Germinal center (tissue), 1 donor: ENCODE measurements around the gene SHISA9.

ENCODE experiments used
- DNase-seq: peaks from one replicate; pipeline ENCODE4 v3.0.0; 2012; ENCODE audit warnings: mixed read lengths, low spot score

The SHISA9 gene

GRCh38 chr16:13120557-13120956, 219.2 kb downstream of the SHISA9 start:
- no peak for DNase-seq

- no peak for DNase-seq
These were observed 222.6 kb downstream of the SHISA9 start for GRCh38 chr16:13123991-13124390.

- DNase-seq, result no peak
These were observed 225.7 kb downstream of the SHISA9 start for GRCh38 chr16:13127144-13127543.

- no peak for DNase-seq
These were observed 229.2 kb downstream of the SHISA9 start for GRCh38 chr16:13130586-13130985.

GRCh38 chr16:13134836-13135235, 233.4 kb downstream of the SHISA9 start:
- no peak for DNase-seq

GRCh38 chr16:13136901-13137300, 235.5 kb downstream of the SHISA9 start:
- DNase-seq, result no peak

- no peak for DNase-seq
These were observed 237.1 kb downstream of the SHISA9 start for GRCh38 chr16:13138528-13138927.

- no peak for DNase-seq
These were observed 238.4 kb downstream of the SHISA9 start for GRCh38 chr16:13139661-13140241.

GRCh38 chr16:13143551-13143950, 242.2 kb downstream of the SHISA9 start:
- no peak for DNase-seq

- no peak for DNase-seq
These were observed 245.4 kb downstream of the SHISA9 start for GRCh38 chr16:13146829-13147228.

- DNase-seq, result no peak
These were observed 246.9 kb downstream of the SHISA9 start for GRCh38 chr16:13148294-13148693.

- no peak for DNase-seq
These were observed 247.4 kb downstream of the SHISA9 start for GRCh38 chr16:13148836-13149235.

- no peak for DNase-seq
These were observed 248.9 kb downstream of the SHISA9 start for GRCh38 chr16:13150181-13150885.

- DNase-seq, result no peak
These were observed 252.3 kb downstream of the SHISA9 start for GRCh38 chr16:13153696-13154095.

- no peak for DNase-seq
These were observed 253.4 kb downstream of the SHISA9 start for GRCh38 chr16:13154799-13155198.

- DNase-seq, result no peak
These were observed 254.0 kb downstream of the SHISA9 start for GRCh38 chr16:13155377-13155776.

- no peak for DNase-seq
These were observed 254.4 kb downstream of the SHISA9 start for GRCh38 chr16:13155780-13156179.

- no peak for DNase-seq
These were observed 255.7 kb downstream of the SHISA9 start for GRCh38 chr16:13157082-13157481.

GRCh38 chr16:13158427-13158826, 257.0 kb downstream of the SHISA9 start:
- no peak for DNase-seq

GRCh38 chr16:13165024-13165423, 263.6 kb downstream of the SHISA9 start:
- no peak for DNase-seq

GRCh38 chr16:13168091-13168572, 266.7 kb downstream of the SHISA9 start:
- DNase-seq, result no peak

GRCh38 chr16:13171313-13171712, 269.9 kb downstream of the SHISA9 start:
- no peak for DNase-seq

- DNase-seq, result no peak
These were observed 275.3 kb downstream of the SHISA9 start for GRCh38 chr16:13176711-13177110.

- DNase-seq, result no peak
These were observed 276.9 kb downstream of the SHISA9 start for GRCh38 chr16:13178318-13178717.
